ENCODE data around the gene SLC4A4.

Gene SLC4A4

GRCh38 chr4:71415491-71415890 lies 76.7 kb downstream of the SLC4A4 start:
- DNase-seq (ENCODE audit: low read depth) = no peak
- TF ChIP-seq MYC (IDR thresholded peaks at IDR 0.05; ENCODE audit: low read depth, low read length) = no peak
- no peak overlapping the region for H3K4me3 ChIP-seq (ENCODE audit: low read depth, low read length)

DNA sequence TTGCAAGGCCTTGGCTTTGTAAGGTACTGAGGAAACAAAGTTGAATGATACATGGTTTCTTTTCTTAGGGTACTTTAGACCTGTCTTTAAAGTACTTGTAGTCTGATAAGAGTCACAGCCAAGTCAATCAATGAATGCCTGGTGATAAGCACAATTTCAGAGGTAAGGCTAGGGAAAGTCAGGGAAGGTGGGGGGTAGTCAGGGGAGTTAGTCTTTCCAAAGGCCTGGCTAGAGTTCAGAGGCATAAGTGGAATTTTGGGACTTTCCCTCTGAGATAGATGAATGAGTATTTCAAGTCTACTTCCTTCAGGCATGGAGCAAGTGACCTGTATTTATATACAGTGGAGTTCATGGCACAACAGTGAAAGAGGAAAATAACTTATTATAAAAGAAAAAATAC lies 78.3 kb downstream of the SLC4A4 start:
- TF ChIP-seq MYC (IDR thresholded peaks at IDR 0.05; ENCODE audit: low read depth, low read length) = no peak
- TF ChIP-seq, protein P1, sequence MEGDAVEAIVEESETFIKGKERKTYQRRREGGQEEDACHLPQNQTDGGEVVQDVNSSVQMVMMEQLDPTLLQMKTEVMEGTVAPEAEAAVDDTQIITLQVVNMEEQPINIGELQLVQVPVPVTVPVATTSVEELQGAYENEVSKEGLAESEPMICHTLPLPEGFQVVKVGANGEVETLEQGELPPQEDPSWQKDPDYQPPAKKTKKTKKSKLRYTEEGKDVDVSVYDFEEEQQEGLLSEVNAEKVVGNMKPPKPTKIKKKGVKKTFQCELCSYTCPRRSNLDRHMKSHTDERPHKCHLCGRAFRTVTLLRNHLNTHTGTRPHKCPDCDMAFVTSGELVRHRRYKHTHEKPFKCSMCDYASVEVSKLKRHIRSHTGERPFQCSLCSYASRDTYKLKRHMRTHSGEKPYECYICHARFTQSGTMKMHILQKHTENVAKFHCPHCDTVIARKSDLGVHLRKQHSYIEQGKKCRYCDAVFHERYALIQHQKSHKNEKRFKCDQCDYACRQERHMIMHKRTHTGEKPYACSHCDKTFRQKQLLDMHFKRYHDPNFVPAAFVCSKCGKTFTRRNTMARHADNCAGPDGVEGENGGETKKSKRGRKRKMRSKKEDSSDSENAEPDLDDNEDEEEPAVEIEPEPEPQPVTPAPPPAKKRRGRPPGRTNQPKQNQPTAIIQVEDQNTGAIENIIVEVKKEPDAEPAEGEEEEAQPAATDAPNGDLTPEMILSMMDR (IDR thresholded peaks at IDR 0.05; ENCODE audit: low read depth, low read length) = no peak
- TF ChIP-seq, protein P2, sequence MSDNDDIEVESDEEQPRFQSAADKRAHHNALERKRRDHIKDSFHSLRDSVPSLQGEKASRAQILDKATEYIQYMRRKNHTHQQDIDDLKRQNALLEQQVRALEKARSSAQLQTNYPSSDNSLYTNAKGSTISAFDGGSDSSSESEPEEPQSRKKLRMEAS (IDR thresholded peaks at IDR 0.05; ENCODE audit: low read depth, low read length) = no peak
- TF ChIP-seq POLR2A (IDR thresholded peaks at IDR 0.05; ENCODE audit: extremely low read depth, insufficient read length) = no peak
- DNase-seq (ENCODE audit: low read depth) = no peak

DNA sequence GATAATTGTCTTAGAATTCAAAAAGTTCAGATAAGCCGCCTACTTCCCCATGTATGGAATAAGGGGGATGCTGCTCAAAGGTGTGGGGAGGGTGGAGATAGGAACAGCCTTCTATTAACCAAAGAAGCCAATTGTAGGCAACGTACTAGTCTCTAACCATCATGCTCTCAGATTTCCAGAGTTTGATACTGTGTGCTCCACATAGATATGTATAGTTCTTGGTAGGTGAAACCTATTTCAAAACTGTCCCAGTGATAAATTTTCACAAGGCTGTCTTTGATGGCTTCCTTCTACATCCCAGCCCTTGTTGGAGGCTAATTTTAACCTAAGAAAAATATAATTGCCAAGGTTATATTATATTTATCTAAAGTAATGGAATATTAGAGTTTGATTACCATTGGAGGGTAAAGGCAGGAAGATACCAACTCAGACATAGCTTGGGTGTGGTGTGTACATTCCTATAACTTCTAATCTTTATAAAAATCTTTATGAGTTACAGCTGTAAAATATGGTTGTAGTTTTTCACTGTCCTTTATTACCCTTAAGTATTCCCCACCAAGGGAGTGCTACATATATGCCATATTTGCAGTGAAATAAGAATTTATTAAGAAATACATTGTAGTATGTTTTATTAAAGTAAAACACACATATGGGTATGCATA lies 87.7 kb downstream of the SLC4A4 start:
- H3K4me3 ChIP-seq (ENCODE audit: low read depth, low read length) = no peak overlapping the region
- DNase-seq (ENCODE audit: low read depth) = no peak
- TF ChIP-seq, protein P2 (IDR thresholded peaks at IDR 0.05; ENCODE audit: low read depth, low read length) = no peak
- TF ChIP-seq POLR2A (IDR thresholded peaks at IDR 0.05; ENCODE audit: extremely low read depth, insufficient read length) (no peak), MYC (IDR thresholded peaks at IDR 0.05; ENCODE audit: low read depth, low read length) (no peak)
- TF ChIP-seq, protein P1 (IDR thresholded peaks at IDR 0.05; ENCODE audit: low read depth, low read length) = no peak

More for the DNA sequence above, 78.3 kb downstream of the SLC4A4 start:
- H3K4me3 ChIP-seq (ENCODE audit: low read depth, low read length) = no peak overlapping the region

DNA sequence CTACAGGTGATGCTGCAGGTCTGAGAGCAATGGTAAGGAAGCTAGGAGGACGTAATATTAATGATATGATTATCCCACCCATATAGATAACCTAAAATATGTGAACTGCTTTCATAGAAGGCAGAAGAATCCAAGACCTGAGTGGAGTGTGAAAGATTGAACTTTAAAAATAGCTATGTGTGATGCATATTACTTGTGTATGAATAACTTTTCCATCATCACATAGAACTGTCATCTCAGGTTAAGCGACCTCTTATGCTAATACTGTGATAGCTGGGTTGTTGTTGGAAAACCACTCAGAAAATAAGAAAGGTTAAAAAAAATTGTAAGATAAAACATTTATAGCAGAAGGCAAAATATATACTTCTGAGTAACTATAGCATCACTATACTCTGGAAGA lies 90.3 kb downstream of the SLC4A4 start:
- DNase-seq (ENCODE audit: low read depth) = no peak
- H3K4me3 ChIP-seq (ENCODE audit: low read depth, low read length) = no peak overlapping the region
- TF ChIP-seq, protein P2 (IDR thresholded peaks at IDR 0.05; ENCODE audit: low read depth, low read length) = no peak
- TF ChIP-seq POLR2A (IDR thresholded peaks at IDR 0.05; ENCODE audit: extremely low read depth, insufficient read length) (no peak), MYC (IDR thresholded peaks at IDR 0.05; ENCODE audit: low read depth, low read length) (no peak)
- TF ChIP-seq, protein P1 (IDR thresholded peaks at IDR 0.05; ENCODE audit: low read depth, low read length) = no peak

GRCh38 chr4:71429962-71430361 lies 91.1 kb downstream of the SLC4A4 start:
- DNase-seq (ENCODE audit: low read depth) = no peak
- TF ChIP-seq, protein P2 (IDR thresholded peaks at IDR 0.05; ENCODE audit: low read depth, low read length) = no peak
- TF ChIP-seq POLR2A (IDR thresholded peaks at IDR 0.05; ENCODE audit: extremely low read depth, insufficient read length) = no peak
- no peak for TF ChIP-seq MYC (IDR thresholded peaks at IDR 0.05; ENCODE audit: low read depth, low read length)
- TF ChIP-seq, protein P1 (IDR thresholded peaks at IDR 0.05; ENCODE audit: low read depth, low read length) = no peak
- no peak overlapping the region for H3K4me3 ChIP-seq (ENCODE audit: low read depth, low read length)

DNA sequence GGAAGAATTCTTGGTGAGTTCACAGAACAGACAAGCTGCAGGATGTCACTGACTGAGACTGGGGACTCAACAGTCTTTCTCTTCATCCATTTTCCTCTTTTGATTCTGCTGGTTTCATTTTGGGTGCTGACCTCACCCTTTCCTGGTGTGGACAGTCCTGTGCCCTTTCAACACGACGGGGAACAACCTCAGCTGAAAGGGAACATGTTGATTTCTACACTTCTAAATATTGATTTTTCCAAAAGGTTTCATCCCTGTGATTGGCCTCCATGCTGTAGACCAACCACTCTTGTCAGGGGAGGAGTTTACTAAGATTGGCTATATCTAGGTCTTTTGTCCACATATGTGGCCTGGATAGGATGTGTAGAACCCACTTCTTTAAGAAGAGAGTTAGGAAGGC lies 91.8 kb downstream of the SLC4A4 start:
- no peak for TF ChIP-seq POLR2A (IDR thresholded peaks at IDR 0.05; ENCODE audit: extremely low read depth, insufficient read length)
- TF ChIP-seq, protein P2 (IDR thresholded peaks at IDR 0.05; ENCODE audit: low read depth, low read length) = no peak
- TF ChIP-seq, protein P1 (IDR thresholded peaks at IDR 0.05; ENCODE audit: low read depth, low read length) = no peak
- TF ChIP-seq MYC (IDR thresholded peaks at IDR 0.05; ENCODE audit: low read depth, low read length) = no peak
- DNase-seq (ENCODE audit: low read depth) = no peak

More for the DNA sequence above, 91.8 kb downstream of the SLC4A4 start:
- no peak overlapping the region for H3K4me3 ChIP-seq (ENCODE audit: low read depth, low read length)
